Hepatocyte (in vitro differentiated cells): Measurements from ENCODE around the gene CASR. TPM values are rescaled to one million over a fixed set of nuclear protein-coding genes. Genes with fewer than 3 reads are reported as not detected.

Experiments
- DNase-seq: peaks from one replicate; pipeline ENCODE4 v3.0.0-alpha.2; 2016; ENCODE audit warnings: low spot score
- H2AFZ ChIP-seq: fragments of 200-600 bp; sonication (generic); 2 replicates; pipeline ENCODE4 v1.6.0; 2016; ENCODE audit warnings: antibody characterized with exemption, mild to moderate bottlenecking
- H3K27ac ChIP-seq: fragments of 200-600 bp; sonication (generic); 2 replicates; pipeline ENCODE4 v1.5.1; 2016; ENCODE audit warnings: mild to moderate bottlenecking
- H3K27me3 ChIP-seq: fragments of 200-600 bp; sonication (generic); 2 replicates; pipeline ENCODE4 v1.6.1; 2016
- H3K36me3 ChIP-seq: fragments of 200-600 bp; sonication (generic); replicated peaks from 2 replicates; pipeline ENCODE4 v1.5.1; 2016; ENCODE audit warnings: low read depth; ENCODE audit not compliant: insufficient read depth
- H3K4me1 ChIP-seq: fragments of 200-600 bp; sonication (generic); 2 replicates; pipeline ENCODE4 v1.5.1; 2016; ENCODE audit warnings: mild to moderate bottlenecking, moderate library complexity; ENCODE audit not compliant: insufficient read depth
- H3K4me2 ChIP-seq: fragments of 200-600 bp; sonication (generic); 2 replicates; pipeline ENCODE4 v1.6.0; 2016
- H3K4me3 ChIP-seq: fragments of 200-600 bp; sonication (generic); 2 replicates; pipeline ENCODE4 v1.5.1; 2016; ENCODE audit warnings: mild to moderate bottlenecking
- H3K79me2 ChIP-seq: fragments of 200-600 bp; sonication (generic); 2 replicates; pipeline ENCODE4 v1.6.0; 2017; ENCODE audit warnings: mild to moderate bottlenecking
- H3K9me2 ChIP-seq: fragments of 200-600 bp; sonication (generic); replicated peaks from 2 replicates; pipeline ENCODE4 v1.6.0; 2017; ENCODE audit warnings: mild to moderate bottlenecking; ENCODE audit not compliant: insufficient read depth
- H3K9me3 ChIP-seq: fragments of 200-600 bp; sonication (generic); 2 replicates; pipeline ENCODE4 v1.5.1; 2016; ENCODE audit warnings: low read depth, mild to moderate bottlenecking
- H4K20me1 ChIP-seq: fragments of 200-600 bp; sonication (generic); 2 replicates; pipeline ENCODE4 v1.6.0; 2016; ENCODE audit warnings: mild to moderate bottlenecking; ENCODE audit not compliant: insufficient read depth, poor library complexity, severe bottlenecking
- EZH2 ChIP-seq: fragments of 200-600 bp; sonication (generic); IDR thresholded peaks from 2 replicates; pipeline ENCODE4 v1.6.1; 2016; ENCODE audit warnings: antibody characterized with exemption, mild to moderate bottlenecking, borderline replicate concordance
- EZH2phosphoT487 ChIP-seq: fragments of 200-600 bp; sonication (generic); IDR thresholded peaks from one replicate; pipeline ENCODE4 v1.6.1; 2018; ENCODE audit warnings: antibody characterized with exemption, mild to moderate bottlenecking, low read depth, moderate library complexity; ENCODE audit not compliant: unreplicated experiment, severe bottlenecking
- WGBS: methylation state at CpG from one replicate; pipeline ENCODE4 v1.1.6; 2016; ENCODE audit warnings: low lambda C conversion rate; ENCODE audit errors: missing lambda C conversion rate; 5-methylcytosine and 5-hydroxymethylcytosine counted together
- polyA plus RNA-seq: library from polyadenylated mRNA; unstranded; fragments of >200 nt; fragmentation: Nextera tagmentation; extraction: Ambion mirVana; gene quantifications from 2 replicates; pipeline ENCODE4 v1.2.1, GENCODE V29; 2016
- total RNA-seq: library from RNA; depleted of rRNA; stranded (reverse); fragments of >200 nt; gene quantifications from 2 replicates; pipeline ENCODE4 v1.2.3, GENCODE V29; 2014
- TF ChIP-seq, protein P1 (sequence below): fragments of 200-600 bp; sonication (generic); IDR thresholded peaks from 2 replicates; pipeline ENCODE4 v1.5.1; 2016; ENCODE audit warnings: antibody characterized with exemption, mild to moderate bottlenecking; ENCODE audit not compliant: poor library complexity

CASR gene
- total and polyA plus RNA-seq, 2 experiments from 2014 or later: 0.18 to 0.37 TPM

DNA sequence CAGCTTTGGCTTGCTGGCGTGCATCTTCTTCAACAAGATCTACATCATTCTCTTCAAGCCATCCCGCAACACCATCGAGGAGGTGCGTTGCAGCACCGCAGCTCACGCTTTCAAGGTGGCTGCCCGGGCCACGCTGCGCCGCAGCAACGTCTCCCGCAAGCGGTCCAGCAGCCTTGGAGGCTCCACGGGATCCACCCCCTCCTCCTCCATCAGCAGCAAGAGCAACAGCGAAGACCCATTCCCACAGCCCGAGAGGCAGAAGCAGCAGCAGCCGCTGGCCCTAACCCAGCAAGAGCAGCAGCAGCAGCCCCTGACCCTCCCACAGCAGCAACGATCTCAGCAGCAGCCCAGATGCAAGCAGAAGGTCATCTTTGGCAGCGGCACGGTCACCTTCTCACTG is 101.0 kb downstream of the CASR start:
- Histone ChIP-seq H3K4me3 (no peak overlapping the region), H3K36me3 (no peaks in the 10 kb centered on the region), H3K9me3 (no peaks in the 10 kb centered on the region), H3K27me3 (no peaks in the 10 kb centered on the region), H3K9me2 (no peaks in the 10 kb centered on the region), H3K4me2 (no peak overlapping the region), H3K27ac (no peak overlapping the region), H3K79me2 (no peaks in the 10 kb centered on the region), H3K4me1 (no peaks in the 10 kb centered on the region), H4K20me1 (no peaks in the 10 kb centered on the region), H2AFZ (no peak overlapping the region)
- no peak for DNase-seq
- TF ChIP-seq EZH2 (no peak), EZH2phosphoT487 (no peak)
- TF ChIP-seq, protein P1, sequence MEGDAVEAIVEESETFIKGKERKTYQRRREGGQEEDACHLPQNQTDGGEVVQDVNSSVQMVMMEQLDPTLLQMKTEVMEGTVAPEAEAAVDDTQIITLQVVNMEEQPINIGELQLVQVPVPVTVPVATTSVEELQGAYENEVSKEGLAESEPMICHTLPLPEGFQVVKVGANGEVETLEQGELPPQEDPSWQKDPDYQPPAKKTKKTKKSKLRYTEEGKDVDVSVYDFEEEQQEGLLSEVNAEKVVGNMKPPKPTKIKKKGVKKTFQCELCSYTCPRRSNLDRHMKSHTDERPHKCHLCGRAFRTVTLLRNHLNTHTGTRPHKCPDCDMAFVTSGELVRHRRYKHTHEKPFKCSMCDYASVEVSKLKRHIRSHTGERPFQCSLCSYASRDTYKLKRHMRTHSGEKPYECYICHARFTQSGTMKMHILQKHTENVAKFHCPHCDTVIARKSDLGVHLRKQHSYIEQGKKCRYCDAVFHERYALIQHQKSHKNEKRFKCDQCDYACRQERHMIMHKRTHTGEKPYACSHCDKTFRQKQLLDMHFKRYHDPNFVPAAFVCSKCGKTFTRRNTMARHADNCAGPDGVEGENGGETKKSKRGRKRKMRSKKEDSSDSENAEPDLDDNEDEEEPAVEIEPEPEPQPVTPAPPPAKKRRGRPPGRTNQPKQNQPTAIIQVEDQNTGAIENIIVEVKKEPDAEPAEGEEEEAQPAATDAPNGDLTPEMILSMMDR: no peak
- WGBS: 96% methylated on average over 20 of the region's 20 CpGs

DNA sequence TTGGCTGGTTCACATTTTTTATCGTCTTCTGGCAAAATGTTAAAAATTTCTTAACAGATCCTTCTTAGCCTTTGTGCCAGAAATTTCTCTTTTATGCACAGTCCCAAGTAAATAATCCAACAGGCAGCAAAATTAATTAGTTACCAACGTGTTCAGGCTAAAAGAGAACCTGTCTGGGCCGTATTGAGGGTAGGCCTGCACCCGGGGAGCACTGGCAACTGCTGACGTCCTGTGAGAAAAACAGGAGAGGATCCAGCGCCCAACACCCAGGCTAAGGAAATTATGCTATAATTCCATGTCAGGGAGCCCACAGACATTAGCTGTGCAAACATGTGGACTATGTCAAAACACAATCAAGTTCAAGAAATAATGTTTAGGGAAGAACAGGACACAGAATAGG is 110.9 kb downstream of the CASR start:
- Histone ChIP-seq H3K4me3 (no peak overlapping the region), H3K79me2 (no peaks in the 10 kb centered on the region), H4K20me1 (no peaks in the 10 kb centered on the region), H3K27me3 (no peaks in the 10 kb centered on the region), H3K36me3 (no peaks in the 10 kb centered on the region), H2AFZ (no peak overlapping the region), H3K4me2 (no peak overlapping the region), H3K9me3 (no peaks in the 10 kb centered on the region), H3K27ac (no peak overlapping the region), H3K9me2 (no peaks in the 10 kb centered on the region), H3K4me1 (no peaks in the 10 kb centered on the region)
- 74% methylated on average over 6 of the region's 6 CpGs for WGBS
- DNase-seq: no peak
- TF ChIP-seq EZH2 (no peak), EZH2phosphoT487 (no peak)
- TF ChIP-seq, protein P1: no peak

DNA sequence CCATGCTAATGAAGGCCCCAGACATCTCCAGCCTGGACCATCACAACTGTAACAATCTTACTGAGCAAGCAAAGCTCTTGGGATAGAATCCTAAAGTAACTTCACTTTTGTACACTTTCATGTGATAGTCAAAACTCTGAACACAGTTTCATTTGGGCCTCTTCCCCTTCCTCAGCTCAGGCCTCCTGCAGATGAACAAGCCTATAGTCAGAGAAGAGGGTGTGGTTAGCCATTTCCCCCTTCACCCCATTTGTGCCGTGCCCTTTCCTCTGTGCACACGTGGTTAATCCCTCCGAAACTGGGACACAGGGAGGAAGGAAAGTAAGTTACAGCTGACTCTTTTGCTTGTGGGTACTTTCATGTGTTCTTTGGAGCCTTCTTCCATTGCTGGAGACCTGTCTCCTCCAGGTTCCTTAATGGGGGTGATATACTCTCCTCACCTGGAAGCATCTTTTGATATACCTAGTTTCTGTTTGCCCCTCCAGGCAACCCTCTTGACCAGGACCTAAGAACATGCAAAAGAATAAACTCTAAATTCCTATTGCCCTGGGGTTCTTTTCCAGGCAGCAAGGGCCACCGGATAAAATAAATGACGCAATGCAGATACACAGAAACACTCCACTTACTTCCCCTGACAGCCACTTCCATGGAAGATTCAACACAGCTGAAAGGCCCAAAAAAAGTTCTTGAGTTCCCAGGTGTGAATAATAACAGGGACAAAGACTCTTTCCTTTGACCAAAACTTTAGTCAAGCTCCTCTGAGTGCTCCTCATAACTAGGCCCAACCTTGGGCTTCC is 112.0 kb downstream of the CASR start:
- Histone ChIP-seq H3K9me3 (no peaks in the 10 kb centered on the region), H3K27me3 (no peaks in the 10 kb centered on the region), H3K9me2 (no peaks in the 10 kb centered on the region), H2AFZ (no peak overlapping the region), H3K4me3 (no peak overlapping the region), H3K4me1 (no peaks in the 10 kb centered on the region), H3K27ac (no peak overlapping the region), H4K20me1 (no peaks in the 10 kb centered on the region), H3K4me2 (no peak overlapping the region), H3K36me3 (no peaks in the 10 kb centered on the region), H3K79me2 (no peaks in the 10 kb centered on the region)
- WGBS: 85% methylated on average over 5 of the region's 5 CpGs
- DNase-seq: no peak
- no peak for TF ChIP-seq EZH2phosphoT487
- TF ChIP-seq EZH2: no peak
- TF ChIP-seq, protein P1: no peak
